Brain microvascular endothelial cell (primary cell): ENCODE data around the gene WRAP73.
"Not testable (repeated sequence)": the region's sequence is repeated elsewhere in the genome, so short reads cannot be mapped to it uniquely, and the experiment has no call there.

Experiments
- DNase-seq: peaks from one replicate; pipeline ENCODE4 v3.0.0-alpha.2; 2020
- H3K27ac ChIP-seq: fragments of 250-450 bp; sonication (Bioruptor Pico); 2 replicates; pipeline ENCODE4 v1.5.1; 2020; ENCODE audit warnings: mild to moderate bottlenecking, moderate library complexity
- H3K27me3 ChIP-seq: fragments of 250-450 bp; sonication (Bioruptor Pico); replicated peaks from 2 replicates; pipeline ENCODE4 v1.5.1; 2020; ENCODE audit warnings: mild to moderate bottlenecking
- H3K36me3 ChIP-seq: fragments of 250-450 bp; sonication (Bioruptor Pico); replicated peaks from 2 replicates; pipeline ENCODE4 v1.5.1; 2020; ENCODE audit warnings: mild to moderate bottlenecking
- H3K4me3 ChIP-seq: 2 replicates; pipeline ENCODE4 v1.5.1; 2011; ENCODE audit warnings: low read depth, mild to moderate bottlenecking, control low read depth, low read length, moderate library complexity
- CTCF ChIP-seq: IDR thresholded peaks from 2 replicates; pipeline ENCODE4 v1.5.1; 2011; ENCODE audit warnings: low read depth, mild to moderate bottlenecking, moderate library complexity, low read length, control low read depth, inconsistent platforms; ENCODE audit errors: missing control alignments
- in situ Hi-C: cut with HindIII; loops from 2 replicates; pipeline ENCODE4 v1.10.0; 2017; ENCODE audit warnings: low sequenced_read_pairs, low pct_ligation_motif_present

Gene WRAP73

DNA sequence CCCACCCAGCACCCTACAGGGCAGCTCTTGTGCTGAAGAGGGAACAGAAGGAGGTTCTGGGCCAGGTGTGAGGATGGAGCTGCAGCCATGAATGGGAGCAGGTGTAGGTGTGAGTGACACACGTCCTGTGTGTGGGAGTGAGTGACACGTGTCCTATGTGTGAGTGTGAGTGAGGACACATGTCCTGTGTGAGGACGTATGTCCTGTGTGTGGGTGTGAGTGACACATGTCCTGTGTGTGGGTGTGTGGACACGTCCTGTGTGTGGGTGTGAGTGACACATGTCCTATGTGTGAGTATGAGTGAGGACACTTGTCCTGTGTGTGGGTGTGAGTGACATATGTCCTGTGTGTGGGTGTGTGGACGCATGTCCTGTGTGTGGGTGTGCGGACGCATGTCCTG, 65.0 kb downstream of the WRAP73 start:
- DNase-seq = no peak
- TF ChIP-seq CTCF = no peak
- in situ Hi-C loops = no loop called here
- no peak overlapping the region for H3K27ac ChIP-seq
- no peaks in the 10 kb centered on the region for H3K27me3 ChIP-seq
- H3K4me3 ChIP-seq = no peak overlapping the region
- no peaks in the 10 kb centered on the region for H3K36me3 ChIP-seq

DNA sequence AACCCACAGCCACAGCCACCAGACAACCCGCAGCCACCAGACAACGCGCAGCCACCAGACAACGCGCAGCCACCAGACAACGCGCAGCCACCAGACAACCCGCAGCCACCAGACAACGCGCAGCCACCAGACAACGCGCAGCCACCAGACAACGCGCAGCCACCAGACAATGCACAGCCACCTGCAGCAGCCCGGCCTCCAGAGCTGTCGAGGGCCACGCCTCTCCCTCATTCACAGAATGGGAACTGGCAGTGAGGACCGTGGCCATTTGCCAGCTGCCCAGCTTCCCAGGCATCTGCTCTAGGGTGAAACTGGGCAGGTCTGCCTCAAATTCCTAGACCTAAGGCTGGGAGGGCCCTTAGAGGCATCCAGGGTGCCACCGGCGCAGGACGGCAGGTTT, 66.2 kb downstream of the WRAP73 start:
- in situ Hi-C loops, H3K4me3 ChIP-seq, DNase-seq, H3K27me3 ChIP-seq, H3K36me3 ChIP-seq, H3K27ac ChIP-seq: not testable (repeated sequence)

DNA sequence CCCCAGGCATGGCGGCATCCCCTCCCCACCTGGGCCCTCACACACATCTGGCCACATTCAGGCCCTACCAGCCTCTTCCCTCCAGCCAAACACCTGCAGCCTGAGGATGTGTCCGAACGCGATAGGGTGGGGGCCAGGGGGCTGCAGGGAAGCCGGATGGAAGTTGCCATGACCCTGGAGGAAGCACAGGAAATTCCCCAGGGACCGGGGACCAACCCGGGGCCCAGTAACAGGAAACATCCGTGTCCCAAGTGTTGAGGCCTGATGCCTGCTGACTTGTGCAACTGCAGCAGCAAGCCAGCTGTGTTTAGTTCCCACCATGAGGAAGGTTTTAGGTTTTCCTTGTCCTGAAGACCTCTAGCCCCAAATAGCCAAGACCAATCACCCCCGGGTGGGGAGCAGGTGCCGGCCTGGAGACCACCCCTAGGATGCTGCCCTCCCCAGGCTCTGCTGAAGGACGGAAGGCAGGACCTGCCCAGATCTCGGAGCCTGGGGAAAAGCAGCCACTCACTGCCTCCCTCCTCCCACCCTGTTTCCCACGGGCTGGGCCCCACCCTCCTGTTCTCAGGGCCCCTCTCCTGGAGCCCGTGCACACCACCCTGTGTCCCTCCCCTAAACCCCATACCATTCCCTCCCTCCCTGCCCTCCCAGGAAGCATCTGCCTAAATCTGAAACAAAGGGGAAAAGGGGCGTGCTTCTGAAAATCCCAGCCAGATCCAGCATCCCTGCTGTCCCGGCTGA, 68.4 kb downstream of the WRAP73 start:
- DNase-seq = no peak
- Histone ChIP-seq H3K27ac (no peak overlapping the region), H3K36me3 (no peaks in the 10 kb centered on the region), H3K27me3 (no peaks in the 10 kb centered on the region), H3K4me3 (no peak overlapping the region)
- no peak for TF ChIP-seq CTCF
- in situ Hi-C loops = no loop called here
